Activated B cell treated with CpG ODN at 0.5 μM for 24 hours (primary cell): ENCODE results near the gene GALNT2. TPM values are rescaled to one million over a fixed set of nuclear protein-coding genes. Genes with fewer than 3 reads are reported as not detected.

Source experiments
- ATAC-seq: fragments of 200-7000 bp; cut with Tn5 transposase; one replicate; pipeline ENCODE4 v1.10.0; 2021; ENCODE audit warnings: low read depth, mild to moderate bottlenecking, moderate library complexity
- CTCF ChIA-PET: fragments of 350-600 bp; sonication (Branson Sonifier 250); formaldehyde crosslinking; loops from one replicate; lab custom pipeline; 2021; ENCODE audit warnings: antibody characterized with exemption; lab: Charles Lee
- POLR2A ChIA-PET: fragments of 350-600 bp; sonication (Branson Sonifier 250); formaldehyde crosslinking; loops from one replicate; lab custom pipeline; 2021; ENCODE audit warnings: antibody characterized with exemption; lab: Charles Lee
- DNase-seq: peaks from one replicate; pipeline ENCODE4 v3.0.0; 2022
- H3K27ac Mint-ChIP-seq: one replicate; pipeline ENCODE4 v1.8.0; 2020; ENCODE audit warnings: mixed read lengths
- H3K27me3 Mint-ChIP-seq: one replicate; pipeline ENCODE4 v1.8.0; 2021; ENCODE audit warnings: mixed read lengths
- H3K36me3 Mint-ChIP-seq: one replicate; pipeline ENCODE4 v1.8.0; 2021; ENCODE audit warnings: low read depth, mixed read lengths
- H3K4me1 Mint-ChIP-seq: one replicate; pipeline ENCODE4 v1.8.0; 2021; ENCODE audit warnings: mixed read lengths
- H3K4me3 Mint-ChIP-seq: one replicate; pipeline ENCODE4 v1.8.0; 2020; ENCODE audit warnings: mild to moderate bottlenecking, mixed read lengths
- H3K9me3 Mint-ChIP-seq: one replicate; pipeline ENCODE4 v1.8.0; 2020; ENCODE audit warnings: mixed read lengths
- CTCF ChIP-seq: fragments of 200-600 bp; IDR thresholded peaks from one replicate; pipeline ENCODE4 v1.8.0; 2022; ENCODE audit warnings: antibody characterized with exemption, mild to moderate bottlenecking
- intact Hi-C: fragments of 100-400 bp; cut with micrococcal nuclease; formaldehyde crosslinking; loops from one replicate; pipeline ENCODE4 v1.15.1; 2024
- total RNA-seq: library from RNA; stranded (reverse); gene quantifications from 2 replicates; pipeline ENCODE4 v1.2.3, GENCODE V29; 2022

The GALNT2 gene
- total RNA-seq, 1 donor from 2014 or later, result 108 TPM

GRCh38 chr1:230210326-230210980 lies 143.4 kb downstream of the GALNT2 start:
- TF ChIP-seq CTCF, result no peak
- intact Hi-C loops, result loop anchor here (5.0 kb wide), 2 partner anchors 43 to 82 kb away; no protein-coding TSS in a partner anchor
- no peak for ATAC-seq
- no peak for DNase-seq
- H3K27me3 Mint-ChIP-seq, result no peaks in the 10 kb centered on the region
- peaks cover 77% of the 10 kb centered on the region for H3K4me1 Mint-ChIP-seq
- H3K36me3 Mint-ChIP-seq, result peaks cover 46% of the 10 kb centered on the region
- ChIA-PET POLR2A (interaction anchor here (1.2 to 1.7 kb wide), 4 partner anchors 19 to 100 kb away, joined by 3 to 6 read pairs (median 5); no protein-coding TSS in a partner anchor), CTCF (interaction anchor here (0.5 kb wide), 1 partner anchor 690 kb away, joined by 3 read pairs; no protein-coding TSS in a partner anchor)
- no peaks in the 10 kb centered on the region for H3K9me3 Mint-ChIP-seq
- no peak overlapping the region for H3K4me3 Mint-ChIP-seq
- peak overlapping the region; percentile 71 for H3K27ac Mint-ChIP-seq

GRCh38 chr1:230210981-230211336 lies 143.9 kb downstream of the GALNT2 start:
- Mint-ChIP-seq H3K27me3 (no peaks in the 10 kb centered on the region), H3K27ac (peak overlapping the region; percentile 71)

DNA sequence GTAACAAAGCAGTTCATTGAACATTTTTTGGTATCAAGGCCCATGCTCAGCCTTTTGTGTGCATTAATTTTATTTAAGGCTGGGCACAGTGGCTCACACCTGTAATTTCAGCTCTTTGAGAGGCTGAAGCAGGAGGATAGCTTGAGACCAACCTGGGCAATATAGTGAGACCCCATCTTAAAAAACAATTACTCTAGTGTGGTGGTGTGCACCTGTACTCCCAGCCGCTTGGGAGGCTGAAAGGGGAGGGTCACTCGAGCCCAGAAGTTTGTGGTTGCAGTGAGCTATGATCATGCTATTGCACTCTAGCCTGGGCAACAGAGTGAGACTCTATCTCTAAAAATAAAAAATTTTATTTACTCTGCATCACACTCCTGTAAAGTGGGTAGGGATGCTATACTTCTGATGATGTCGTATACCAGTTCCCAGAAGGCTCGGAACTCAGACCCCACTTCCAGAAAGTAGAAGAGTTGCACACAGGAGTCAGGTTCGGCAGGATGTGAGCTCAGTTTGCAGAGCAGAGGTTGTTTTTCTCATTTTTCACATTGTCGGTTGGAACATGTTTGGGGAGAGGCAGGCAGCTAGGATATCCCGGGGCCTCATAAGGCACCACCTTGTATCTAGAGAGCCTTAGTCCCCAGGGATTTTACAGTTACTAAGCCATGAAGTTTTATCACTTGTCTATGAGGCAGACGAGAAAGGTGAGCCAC lies 144.6 kb downstream of the GALNT2 start:
- no peaks in the 10 kb centered on the region for H3K9me3 Mint-ChIP-seq
- intact Hi-C loops, result loop anchor here (1.0 to 5.0 kb wide), 6 partner anchors 21 to 547 kb away; partner anchors contain the start of gene GALNT2
- CTCF ChIA-PET, result interaction anchor here (0.6 kb wide), 1 partner anchor 45 kb away, joined by 3 read pairs; no protein-coding TSS in a partner anchor

More at GRCh38 chr1:230210981-230211336, 143.9 kb downstream of the GALNT2 start:
- ATAC-seq, result no peak
- no peak for TF ChIP-seq CTCF
- no peak for DNase-seq
- H3K9me3 Mint-ChIP-seq, result no peaks in the 10 kb centered on the region
- H3K4me1 Mint-ChIP-seq, result peaks cover 82% of the 10 kb centered on the region
- CTCF ChIA-PET, result interaction anchor here (0.6 kb wide), 1 partner anchor 44 kb away, joined by 3 read pairs; no protein-coding TSS in a partner anchor
- intact Hi-C loops, result loop anchor here (5.0 kb wide), 2 partner anchors 44 to 81 kb away; no protein-coding TSS in a partner anchor
- no peak overlapping the region for H3K4me3 Mint-ChIP-seq
- POLR2A ChIA-PET, result interaction anchor here (1.2 to 1.7 kb wide), 3 partner anchors 19 to 101 kb away, joined by 3 to 6 read pairs (median 5); no protein-coding TSS in a partner anchor
- H3K36me3 Mint-ChIP-seq, result peaks cover 44% of the 10 kb centered on the region

DNA sequence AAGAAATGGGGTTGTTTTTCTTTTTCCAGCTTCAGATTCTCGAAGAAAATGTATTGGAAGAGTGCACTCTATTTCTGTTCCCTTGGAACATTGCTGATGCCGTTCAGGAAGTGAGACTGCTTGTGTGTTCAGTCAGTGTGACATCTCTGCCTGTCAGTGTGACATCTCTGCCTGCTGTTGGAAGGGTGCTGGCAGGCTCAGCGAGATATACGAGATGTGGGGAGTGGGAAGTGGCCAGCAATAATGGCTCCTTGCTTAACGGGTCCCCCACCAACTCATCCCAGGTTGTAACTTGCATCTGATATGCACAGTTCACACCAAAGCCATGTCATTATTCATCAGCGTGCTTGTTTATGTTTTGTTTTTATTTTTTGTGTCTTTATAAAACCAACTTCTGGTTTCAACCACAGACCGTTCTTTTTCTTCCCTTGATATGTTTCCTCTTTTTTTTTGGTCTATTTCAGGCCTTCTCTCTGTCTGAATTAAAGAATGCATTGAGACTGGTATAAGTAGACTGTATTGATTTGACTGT lies 145.4 kb downstream of the GALNT2 start:
- Mint-ChIP-seq H3K27me3 (no peaks in the 10 kb centered on the region), H3K4me1 (peaks cover 97% of the 10 kb centered on the region), H3K9me3 (no peaks in the 10 kb centered on the region), H3K36me3 (peaks cover 36% of the 10 kb centered on the region), H3K27ac (peak overlapping the region; percentile 84), H3K4me3 (peak overlapping the region; percentile 65)
- no peak for TF ChIP-seq CTCF
- ChIA-PET CTCF (no interaction called here), POLR2A (interaction anchor here (0.9 kb wide), 1 partner anchor 66 kb away, joined by 3 read pairs; no protein-coding TSS in a partner anchor)
- DNase-seq (no peak), ATAC-seq (peak; percentile 60)
- intact Hi-C loops, result loop anchor here (1.0 to 5.0 kb wide), 6 partner anchors 22 to 548 kb away; partner anchors contain the start of gene GALNT2

More for the DNA sequence above, 144.6 kb downstream of the GALNT2 start:
- POLR2A ChIA-PET, result interaction anchor here (0.9 to 1.7 kb wide), 4 partner anchors 20 to 101 kb away, joined by 3 to 6 read pairs (median 4); no protein-coding TSS in a partner anchor
- Mint-ChIP-seq H3K27me3 (no peaks in the 10 kb centered on the region), H3K36me3 (peaks cover 37% of the 10 kb centered on the region), H3K4me3 (peak overlapping the region; percentile 65), H3K27ac (peak overlapping the region; percentile 84), H3K4me1 (peaks cover 88% of the 10 kb centered on the region)
- DNase-seq (no peak), ATAC-seq (peak; percentile 14)
- no peak for TF ChIP-seq CTCF
